Right lung (tissue), 10 donors: ENCODE measurements around the gene TCEANC2. TPM values are rescaled to one million over a fixed set of nuclear protein-coding genes. Genes with fewer than 3 reads are reported as not detected.
A peak's percentile ranks its signal among the peaks of the same experiment; 100 is the strongest.
"Not testable (repeated sequence)": the region's sequence is repeated elsewhere in the genome, so short reads cannot be mapped to it uniquely, and the experiment has no call there.

Experiments
- DNase-seq, 2 donors: peaks; one replicate each; pipeline ENCODE4 v3.0.0-alpha.2; 2013
- long read RNA-seq, 8 donors: transcript quantifications; one replicate each; lab custom pipeline, GENCODE V29; 2026
- polyA plus RNA-seq, 5 donors: library from polyadenylated mRNA; unstranded; fragments of 120-200 nt; gene quantifications; one replicate each; pipeline versions ENCODE4 v1.2.1 to v1.2.3, GENCODE V29; 2013; ENCODE audit warnings: inconsistent platforms in 1 of 5, low replicate concordance in 1 of 5; ENCODE audit not compliant: insufficient read length in 5 of 5, insufficient read depth in 1 of 5

TCEANC2 gene
- polyA plus RNA-seq = 10 to 100 TPM in 4 of 5 donors, 1 to 10 TPM in 1; 8.5 to 13.0 (median 11.9) TPM
- long read RNA-seq, donor 1, full-length matches to known transcripts = 10 of 10 reads
- long read RNA-seq, donor 1, partial matches to known transcripts = 0 of 10 reads
- long read RNA-seq, donor 1, other reads (novel, unspliced or antisense) = 0 of 10 reads
- long read RNA-seq, donor 2, transcript TCEANC2-203 (1 exons, 1,783 nt) = major isoform, 5 of 5 reads
- long read RNA-seq, donor 2, partial matches to known transcripts = 0 of 5 reads
- long read RNA-seq, donor 2, other reads (novel, unspliced or antisense) = 0 of 5 reads
- long read RNA-seq, donor 3, full-length matches to known transcripts = 14 of 14 reads
- long read RNA-seq, donor 3, partial matches to known transcripts = 0 of 14 reads
- long read RNA-seq, donor 3, other reads (novel, unspliced or antisense) = 0 of 14 reads
- long read RNA-seq, donor 4, full-length matches to known transcripts = 9 of 34 reads
- long read RNA-seq, donor 4, partial matches to known transcripts = 25 of 34 reads
- long read RNA-seq, donor 4, other reads (novel, unspliced or antisense) = 0 of 34 reads
- long read RNA-seq, donor 5, full-length matches to known transcripts = 13 of 13 reads
- long read RNA-seq, donor 5, partial matches to known transcripts = 0 of 13 reads
- long read RNA-seq, donor 5, other reads (novel, unspliced or antisense) = 0 of 13 reads
- long read RNA-seq, donor 6, full-length matches to known transcripts = 16 of 16 reads
- long read RNA-seq, donor 6, partial matches to known transcripts = 0 of 16 reads
- long read RNA-seq, donor 6, other reads (novel, unspliced or antisense) = 0 of 16 reads
- long read RNA-seq, donor 7, full-length matches to known transcripts = 2 of 2 reads
- long read RNA-seq, donor 7, partial matches to known transcripts = 0 of 2 reads
- long read RNA-seq, donor 7, other reads (novel, unspliced or antisense) = 0 of 2 reads
- long read RNA-seq, donor 8, partial matches to known transcripts = 0 of 2 reads
- long read RNA-seq, donor 8, other reads (novel, unspliced or antisense) = 0 of 2 reads

DNA sequence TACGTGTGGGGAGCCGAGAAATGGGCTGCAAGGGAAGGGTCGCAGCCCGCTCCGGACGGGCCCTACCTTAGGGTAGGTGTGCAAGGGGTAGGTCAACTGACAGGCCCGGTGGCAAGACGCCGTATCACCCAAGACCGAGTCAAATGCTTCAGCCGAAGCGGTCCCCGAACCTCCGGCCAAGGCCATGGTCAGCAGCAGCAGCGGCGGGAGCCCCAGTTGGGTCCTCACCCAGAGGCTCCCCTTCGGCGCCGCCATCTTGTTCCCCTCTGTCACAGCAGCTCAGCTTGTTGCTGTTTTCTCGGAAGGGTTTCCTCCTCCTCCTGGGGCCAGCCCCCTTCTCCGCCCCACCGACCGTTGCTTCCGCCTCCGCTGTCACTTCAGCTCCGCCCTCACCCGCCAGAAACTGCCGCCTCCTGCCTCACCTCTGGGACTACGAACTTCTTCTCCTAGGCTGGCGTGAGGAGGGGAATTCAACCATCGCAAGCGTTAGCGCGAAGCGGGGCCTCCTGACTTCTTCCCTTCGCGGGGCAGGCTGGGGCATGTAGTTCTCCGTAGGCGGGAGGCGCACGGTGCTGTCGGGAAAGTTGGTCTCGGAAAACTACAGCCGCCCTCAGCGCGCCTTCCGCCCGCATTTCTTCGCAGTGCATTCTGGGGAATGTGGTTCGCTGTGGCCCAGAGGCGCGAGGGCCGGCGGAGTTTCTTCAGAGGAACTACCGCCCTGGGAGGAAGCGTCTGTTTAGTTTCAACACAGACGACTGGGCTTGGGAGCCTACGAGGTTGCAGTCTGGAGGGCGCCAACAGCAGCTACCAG is at the start of gene TCEANC2, which contains the start of gene TMEM59:
TCEANC2 (plus strand) TSS at position 675 of the 811 bp plus-strand sequence. CDS start 815 bp downstream, outside the sequence.
TMEM59 (minus strand) TSS at position 271 of the 811 bp plus-strand sequence; CDS start at position 255, 16 bp downstream.
- peak; percentile 98 to 99 for DNase-seq

DNA sequence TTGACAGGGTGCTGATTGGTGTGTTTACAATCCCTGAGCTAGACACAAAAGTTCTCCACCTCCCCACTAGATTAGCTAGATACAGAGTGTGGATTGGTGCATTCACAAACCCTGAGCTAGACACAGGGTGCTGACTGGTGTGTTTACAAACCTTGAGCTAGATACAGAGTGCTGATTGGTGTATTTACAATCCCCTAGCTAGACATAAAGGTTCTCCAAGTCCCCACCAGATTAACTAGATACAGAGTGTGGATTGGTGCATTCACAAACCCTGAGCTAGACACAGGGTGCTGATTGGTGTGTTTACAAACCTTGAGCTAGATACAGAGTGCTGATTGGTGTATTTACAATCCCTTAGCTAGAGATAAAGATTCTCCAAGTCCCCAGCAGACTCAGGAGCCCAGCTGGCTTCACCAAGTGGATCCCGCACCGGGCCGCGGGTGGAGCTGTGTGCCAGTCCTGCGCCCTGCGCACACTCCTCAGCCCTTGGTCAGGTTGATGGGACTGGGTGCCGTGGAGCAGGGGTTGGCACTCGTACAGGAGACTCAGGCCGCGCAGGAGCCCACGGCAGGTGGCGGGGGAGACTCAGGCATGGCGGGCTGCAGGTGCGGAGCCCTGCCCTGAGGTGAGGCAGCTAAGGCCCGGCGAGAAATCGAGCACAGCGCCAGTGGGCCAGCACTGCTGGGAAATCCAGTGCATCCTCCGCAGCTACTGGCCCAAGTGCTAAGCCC is 49.5 kb upstream of the TCEANC2 start:
- DNase-seq = not testable (repeated sequence)

DNA sequence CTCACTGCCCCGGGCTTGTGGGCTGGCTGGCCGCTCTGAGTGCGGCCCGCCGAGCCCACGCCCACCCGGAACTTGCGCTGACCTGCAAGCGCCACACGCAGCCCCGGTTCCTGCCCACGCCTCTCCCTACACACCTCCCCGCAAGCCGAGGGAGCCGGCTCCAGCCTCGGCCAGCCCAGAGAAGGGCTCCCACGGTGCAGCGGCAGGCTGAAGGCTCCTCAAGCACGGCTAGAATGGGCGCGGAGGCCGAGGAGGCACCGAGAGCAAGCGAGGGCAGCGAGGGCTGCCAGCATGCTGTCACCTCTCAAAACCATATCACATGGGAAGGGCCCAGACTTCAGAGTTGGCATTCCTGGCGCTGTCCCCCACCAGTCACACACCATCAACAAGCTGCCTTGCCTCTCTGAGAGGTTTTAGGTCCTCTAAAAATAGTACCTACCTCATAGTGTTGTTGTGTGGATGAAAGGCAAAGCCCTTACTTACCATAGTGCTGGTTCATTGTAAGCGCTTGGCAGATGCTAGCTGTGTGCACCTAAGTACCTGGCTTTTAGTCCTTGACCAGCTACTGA is 48.8 kb upstream of the TCEANC2 start:
- DNase-seq = no peak

DNA sequence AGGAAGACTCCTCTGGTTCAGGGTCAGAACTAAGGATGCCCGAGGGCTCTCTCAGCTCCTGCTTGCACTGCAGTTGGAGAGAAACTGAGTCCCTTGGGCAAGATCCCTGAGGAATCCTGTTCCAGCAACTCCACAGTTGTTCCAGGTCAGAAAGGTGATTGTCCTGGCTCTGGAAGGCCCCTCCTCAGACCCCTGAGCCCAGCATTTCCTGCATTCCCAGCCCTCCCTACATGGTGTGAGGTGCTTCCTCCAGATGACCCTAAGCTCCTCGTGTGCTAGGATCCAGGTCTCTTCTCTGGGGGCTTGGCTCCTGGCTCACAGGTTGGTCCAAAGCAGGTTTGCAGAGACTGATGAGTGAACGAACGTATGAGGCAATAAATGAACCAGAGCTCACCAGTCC is 46.9 kb upstream of the TCEANC2 start:
- DNase-seq = no peak

DNA sequence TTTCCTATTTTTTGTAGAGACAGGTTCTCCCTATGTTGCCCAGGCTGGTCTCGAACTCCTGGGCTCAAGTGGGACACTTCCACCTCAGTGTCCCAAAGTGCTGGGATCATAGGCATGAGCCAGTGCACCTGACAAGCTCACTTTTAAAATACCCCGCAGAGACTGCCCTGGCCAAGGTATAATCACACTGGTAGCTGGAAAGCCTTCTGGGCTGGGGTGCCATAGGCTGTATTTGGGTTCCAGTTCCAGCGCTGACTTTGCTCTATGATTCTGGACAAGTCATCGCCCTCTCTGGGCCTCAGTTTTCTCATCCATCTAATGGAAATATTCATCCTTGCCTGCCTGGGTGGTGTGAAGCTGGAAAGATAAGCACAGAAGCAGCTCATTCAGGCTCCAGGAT is 45.8 kb upstream of the TCEANC2 start:
- no peak for DNase-seq

DNA sequence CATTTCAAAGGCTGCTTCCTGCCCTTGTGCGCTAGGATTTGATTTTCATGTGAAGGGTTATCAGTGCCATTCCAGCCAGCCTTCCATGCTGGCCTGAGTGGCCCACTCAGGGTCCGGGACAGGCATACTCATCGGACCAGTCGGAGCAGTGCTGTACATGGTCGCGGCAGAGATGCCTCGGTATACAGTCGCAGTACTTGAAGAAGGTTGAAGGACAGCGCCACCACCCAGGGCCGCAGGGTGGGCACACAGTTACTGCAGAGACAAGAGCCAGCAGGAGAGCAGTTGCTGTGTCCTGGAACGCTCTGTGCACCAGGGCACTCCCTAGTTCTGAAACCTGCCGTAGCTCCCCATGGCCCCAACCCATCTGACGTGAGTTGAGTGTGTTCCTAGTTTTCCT is 44.5 kb upstream of the TCEANC2 start:
- no peak for DNase-seq

DNA sequence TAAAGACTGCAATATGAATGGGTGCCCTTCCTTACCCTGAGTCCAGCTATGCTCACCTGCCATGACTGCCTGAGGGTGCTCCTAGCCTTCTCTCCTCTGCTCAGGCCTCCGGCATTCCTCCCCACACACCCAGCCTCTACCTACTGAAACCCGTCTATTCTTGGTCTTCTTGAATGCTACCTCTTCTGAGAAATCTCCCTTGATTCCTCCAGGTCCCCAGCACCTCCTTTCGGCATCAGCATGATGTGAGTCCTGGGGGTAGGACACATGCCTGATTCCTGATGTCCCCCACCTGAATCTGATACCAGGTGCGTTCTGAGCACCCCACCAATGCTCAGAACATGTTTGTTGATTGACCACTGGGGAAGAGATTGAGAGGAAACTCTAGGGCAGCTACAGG is 44.0 kb upstream of the TCEANC2 start:
- DNase-seq = no peak

DNA sequence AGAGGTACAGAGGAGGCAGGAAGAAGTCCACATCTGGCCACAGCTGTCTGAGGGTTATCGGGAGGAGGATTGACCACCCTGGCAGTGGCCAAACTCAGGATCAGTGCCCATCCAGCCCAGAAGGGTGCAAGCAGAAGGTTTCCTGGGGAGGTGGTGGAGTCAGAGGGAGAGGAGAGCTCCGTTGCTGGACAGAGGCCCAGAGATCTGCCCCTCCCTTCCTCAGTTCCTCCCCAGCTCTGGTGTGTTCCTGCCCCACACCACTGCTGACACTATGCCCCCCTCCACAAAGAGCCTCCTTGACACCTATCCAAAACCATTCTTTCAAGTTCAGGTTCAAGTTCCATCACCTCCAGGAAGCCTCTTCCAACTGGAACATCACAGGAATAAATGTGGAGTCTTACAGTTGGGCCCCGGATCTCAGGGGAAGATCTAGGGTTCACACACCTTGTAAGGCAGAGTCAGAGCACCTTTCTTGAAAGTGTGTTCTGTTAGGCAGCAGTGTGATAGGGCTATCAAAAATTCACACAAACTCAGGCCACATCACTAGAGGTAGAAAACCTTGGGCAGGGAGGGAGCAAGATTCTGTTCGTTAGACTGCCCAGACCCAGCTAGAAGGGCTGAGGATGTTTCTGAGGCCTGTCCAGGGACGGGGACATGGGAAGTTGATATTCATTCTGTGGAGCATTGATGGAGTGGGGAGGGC is 42.8 kb upstream of the TCEANC2 start:
- DNase-seq = no peak

DNA sequence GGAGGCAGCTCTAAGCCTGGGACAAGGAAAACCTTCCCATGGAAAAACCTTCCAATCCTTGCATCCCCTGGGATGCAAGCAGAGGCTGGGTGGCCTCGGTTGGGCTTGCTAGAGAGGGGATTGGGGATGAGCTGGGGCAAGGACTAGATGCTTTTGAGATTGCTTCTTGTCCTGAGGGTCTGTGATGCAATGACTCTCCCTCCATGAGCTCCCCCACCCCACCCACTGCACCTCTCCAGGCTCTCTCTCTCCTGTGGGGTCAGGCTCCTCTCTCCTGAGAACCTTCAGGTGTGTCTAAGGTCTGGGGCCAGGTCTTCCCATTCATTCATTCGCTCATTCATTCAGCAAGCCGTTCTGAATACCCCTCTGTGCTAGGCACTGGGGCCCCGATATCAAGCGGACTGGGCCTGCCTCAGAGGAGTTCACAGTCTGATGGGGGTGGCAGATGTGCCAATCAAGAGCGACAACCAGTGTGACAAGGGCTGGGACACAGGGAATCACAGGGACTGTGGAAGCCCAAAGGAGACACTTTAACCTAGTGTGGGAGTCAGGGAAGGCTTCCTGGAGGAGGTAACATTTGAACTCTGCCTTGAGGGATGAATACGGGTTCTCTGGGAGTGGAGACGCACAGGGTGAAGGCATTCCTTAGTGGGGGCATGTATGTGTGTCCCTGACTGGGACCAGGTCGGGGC is 41.9 kb upstream of the TCEANC2 start:
- no peak for DNase-seq

DNA sequence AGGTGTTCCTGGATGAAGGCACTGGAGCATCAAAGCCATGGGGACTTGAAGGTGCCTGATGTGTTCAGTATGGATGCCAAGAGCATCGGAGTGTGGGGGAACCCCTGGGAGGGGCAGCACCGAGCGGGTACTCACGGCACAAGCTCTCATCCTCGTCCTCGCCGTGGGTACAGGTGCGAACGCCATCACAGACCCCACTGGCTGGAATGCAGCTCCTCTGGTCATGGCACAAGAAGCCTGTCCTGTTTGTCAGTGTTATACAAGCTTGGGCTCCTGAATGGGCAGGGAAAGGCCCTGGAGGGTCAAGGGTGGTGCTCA is 41.4 kb upstream of the TCEANC2 start:
- no peak for DNase-seq

DNA sequence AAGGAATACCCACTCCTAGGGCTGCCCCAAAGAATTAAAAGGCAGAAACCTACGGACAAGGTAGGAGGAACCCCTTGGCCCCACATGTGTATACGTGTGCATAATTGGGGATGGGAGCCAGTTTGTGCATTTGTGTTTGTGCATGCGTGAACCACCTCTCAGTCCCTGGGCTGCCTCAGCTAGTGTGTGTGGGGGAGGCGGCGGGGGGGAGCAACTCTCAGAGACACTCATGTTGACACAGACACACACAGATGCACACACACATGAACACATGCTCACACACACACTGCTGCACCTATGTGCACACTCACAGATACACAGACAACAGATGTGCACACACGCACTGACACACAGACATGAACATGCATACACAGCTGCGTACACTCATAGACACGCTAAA is 40.5 kb upstream of the TCEANC2 start:
- no peak for DNase-seq

DNA sequence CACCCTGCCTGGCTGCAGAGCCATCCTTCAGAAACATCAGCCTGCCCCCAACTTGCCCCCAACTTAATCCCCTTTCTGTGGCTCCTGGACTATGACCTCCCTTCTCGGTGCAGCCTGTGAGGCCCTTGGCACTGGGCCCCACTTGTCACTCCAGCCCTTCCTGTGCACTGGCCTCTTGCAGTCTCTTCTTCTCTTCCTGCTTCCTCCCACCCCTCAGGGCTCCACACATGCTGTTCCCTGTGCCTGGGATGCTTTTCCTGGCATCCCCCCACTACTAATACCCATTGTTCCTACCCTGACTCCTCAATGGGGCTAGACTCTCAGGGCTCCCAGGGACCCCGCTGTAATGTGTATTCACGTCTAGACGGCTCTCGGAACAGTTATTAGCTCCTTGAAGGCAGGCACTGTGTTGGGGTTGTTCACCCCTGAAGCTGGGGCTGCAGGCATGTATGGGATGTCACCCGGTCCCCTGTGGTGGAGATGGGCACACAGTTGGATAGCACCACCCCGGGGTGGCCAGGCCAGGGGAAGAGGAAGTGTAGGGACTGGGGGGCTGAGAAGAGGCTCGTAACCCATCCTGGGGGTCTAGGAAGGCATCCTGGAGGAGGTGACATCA is 39.9 kb upstream of the TCEANC2 start:
- DNase-seq = no peak

DNA sequence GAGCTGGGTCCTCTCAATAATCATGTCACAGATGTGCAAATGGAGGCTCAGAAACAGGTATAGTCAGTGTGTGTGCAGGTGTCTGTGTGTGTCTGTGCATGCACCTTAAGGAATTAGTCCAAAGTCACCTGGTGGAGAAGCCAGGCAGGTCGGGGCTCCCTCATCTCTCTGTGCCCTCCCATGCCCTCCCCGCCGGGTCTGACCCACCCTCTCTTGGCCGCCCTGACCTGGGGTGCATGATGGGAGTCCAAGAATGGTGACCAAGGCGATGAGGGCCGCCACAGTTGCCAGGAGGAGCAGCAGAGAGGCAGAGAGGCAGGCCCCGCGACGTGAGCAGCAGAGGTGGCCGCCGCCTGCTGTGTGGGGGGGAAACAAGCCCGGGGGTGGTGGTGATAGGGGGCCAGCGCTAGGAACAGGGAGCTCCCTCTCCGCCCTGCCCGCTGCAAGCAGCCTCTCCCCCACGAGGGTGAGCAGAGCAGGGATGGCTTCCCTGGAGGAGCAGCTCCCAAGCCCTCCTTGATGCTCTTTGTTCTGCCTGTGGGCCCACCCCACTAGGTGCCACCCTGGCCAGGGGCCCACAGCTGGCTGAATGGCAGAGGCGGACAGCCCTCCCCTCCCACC is 39.3 kb upstream of the TCEANC2 start:
- no peak for DNase-seq

DNA sequence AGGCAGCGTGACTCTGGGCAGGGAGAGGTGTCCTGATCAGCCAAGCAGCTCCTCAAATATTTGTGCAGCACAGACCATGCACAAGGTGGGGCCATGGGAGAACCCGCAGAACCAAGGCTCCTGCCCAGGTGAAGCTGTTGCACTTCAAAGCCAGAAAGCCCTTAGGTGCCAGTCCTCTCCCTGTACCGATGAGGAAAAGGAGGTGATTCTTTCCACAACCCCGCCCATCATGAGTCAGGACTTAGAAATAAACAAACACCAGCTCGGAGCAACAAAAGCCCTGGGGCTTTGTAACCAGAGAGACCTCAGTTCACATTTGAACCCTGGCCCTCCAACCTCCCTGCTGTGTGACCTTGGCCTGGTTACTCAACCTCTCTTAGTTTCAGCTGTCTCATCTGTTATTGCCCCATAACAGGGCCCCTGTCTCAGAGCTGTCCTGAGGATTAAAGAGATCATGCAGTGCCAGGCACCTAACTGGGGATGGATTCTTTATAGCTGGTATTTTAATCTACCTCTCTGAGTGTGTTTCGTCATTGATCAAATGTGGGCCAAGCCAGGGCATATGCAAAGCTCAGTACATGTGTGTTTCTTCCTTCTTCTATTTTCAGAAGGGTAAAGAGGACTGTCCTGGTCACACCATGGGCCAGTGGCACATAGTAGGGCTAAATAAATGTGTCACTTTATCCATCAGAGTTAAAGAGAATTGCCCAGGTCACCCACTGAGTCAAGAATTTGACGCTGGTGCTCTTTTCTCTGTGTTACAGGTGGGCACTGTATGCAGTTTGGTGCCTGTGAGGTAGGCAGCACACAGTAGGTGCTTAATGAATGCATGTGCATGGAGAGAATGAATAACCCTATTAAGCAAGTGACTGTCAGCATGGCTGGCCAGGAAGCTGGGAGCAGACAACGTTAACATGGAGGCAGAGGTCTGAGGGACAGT is 36.8 kb upstream of the TCEANC2 start:
- no peak for DNase-seq

DNA sequence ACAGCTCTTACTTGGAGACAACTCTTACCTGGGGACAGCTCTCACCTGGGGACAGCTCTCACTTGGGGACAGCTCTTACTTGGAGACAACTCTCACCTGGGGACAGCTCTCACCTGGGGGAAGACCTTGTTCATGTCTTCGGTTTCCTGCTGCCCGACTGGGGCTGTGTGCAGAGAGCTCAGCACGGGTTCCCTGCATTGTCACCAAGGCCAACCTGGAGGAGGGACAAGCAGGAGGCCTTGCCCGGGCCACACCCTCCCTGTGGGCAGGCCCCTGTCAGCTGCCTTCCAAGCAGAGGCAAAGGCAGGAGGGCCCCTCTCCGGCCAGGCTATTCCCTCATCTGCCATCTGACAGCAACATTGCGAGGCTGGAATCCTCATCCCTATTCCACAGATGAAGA is 35.4 kb upstream of the TCEANC2 start, which contains the start of gene LDLRAD1:
LDLRAD1 (minus strand) TSS at position 208 of the 400 bp plus-strand sequence; CDS start at position 134, 74 bp downstream.
- no peak for DNase-seq

DNA sequence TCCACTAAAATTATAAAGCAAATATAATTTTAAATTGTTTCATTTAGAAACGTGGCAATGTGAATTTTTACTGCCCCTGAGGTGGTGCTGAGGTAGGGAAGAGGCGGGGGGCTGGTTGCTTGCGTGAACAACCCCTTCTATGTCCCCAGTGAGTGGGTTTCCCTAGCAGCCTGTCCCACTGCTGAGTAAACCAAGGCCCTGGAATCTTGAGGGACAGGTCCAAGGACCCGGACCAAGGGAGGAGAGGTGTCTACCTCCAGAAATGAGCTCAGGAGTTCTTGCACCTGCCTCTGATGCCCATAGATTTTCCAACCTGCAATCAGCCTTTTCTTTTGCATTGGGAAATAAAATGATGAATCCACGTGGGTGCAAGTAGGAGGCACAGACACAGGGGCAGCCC is 34.8 kb upstream of the TCEANC2 start:
- no peak for DNase-seq
